Parathyroid adenoma (tissue), 2 donors: ENCODE measurements around the gene ZNF750.

Experiments
- H2AFZ ChIP-seq: fragments of 300-600 bp; sonication (generic); one replicate; pipeline ENCODE4 v1.7.0; 2017; ENCODE audit warnings: antibody characterized with exemption, mild to moderate bottlenecking
- H3K27ac ChIP-seq: fragments of 300-600 bp; sonication (generic); one replicate; pipeline ENCODE4 v1.7.0; 2017
- H3K27me3 ChIP-seq: fragments of 300-600 bp; sonication (generic); one replicate; pipeline ENCODE4 v1.7.0; 2017; ENCODE audit warnings: low read length; ENCODE audit not compliant: control insufficient read depth, insufficient read depth
- H3K36me3 ChIP-seq: fragments of 300-600 bp; sonication (generic); one replicate; pipeline ENCODE4 v1.7.0; 2017; ENCODE audit warnings: low read length; ENCODE audit not compliant: control insufficient read depth, insufficient read depth
- H3K4me1 ChIP-seq: fragments of 300-600 bp; sonication (generic); one replicate; pipeline ENCODE4 v1.7.0; 2017; ENCODE audit warnings: control low read depth
- H3K4me2 ChIP-seq: fragments of 300-600 bp; sonication (generic); one replicate; pipeline ENCODE4 v1.7.0; 2017; ENCODE audit warnings: low read length
- H3K4me3 ChIP-seq: fragments of 300-600 bp; sonication (generic); one replicate; pipeline ENCODE4 v1.7.0; 2017; ENCODE audit warnings: low read depth, low read length
- H3K79me2 ChIP-seq: fragments of 300-600 bp; sonication (generic); one replicate; pipeline ENCODE4 v1.7.0; 2017; ENCODE audit warnings: control low read depth
- H3K9ac ChIP-seq: fragments of 300-600 bp; sonication (generic); one replicate; pipeline ENCODE4 v1.7.0; 2017; ENCODE audit warnings: mild to moderate bottlenecking
- H3K9me3 ChIP-seq: fragments of 300-600 bp; sonication (generic); one replicate; pipeline ENCODE4 v1.7.0; 2017; ENCODE audit warnings: low read length; ENCODE audit not compliant: control insufficient read depth
- TF ChIP-seq, protein P1 (sequence below): fragments of 300-600 bp; sonication (generic); IDR thresholded peaks from one replicate; pipeline ENCODE4 v1.7.0; 2017; ENCODE audit warnings: antibody characterized with exemption, mild to moderate bottlenecking
- donor health status: primary hyperparathyroidism.

ZNF750 gene

DNA sequence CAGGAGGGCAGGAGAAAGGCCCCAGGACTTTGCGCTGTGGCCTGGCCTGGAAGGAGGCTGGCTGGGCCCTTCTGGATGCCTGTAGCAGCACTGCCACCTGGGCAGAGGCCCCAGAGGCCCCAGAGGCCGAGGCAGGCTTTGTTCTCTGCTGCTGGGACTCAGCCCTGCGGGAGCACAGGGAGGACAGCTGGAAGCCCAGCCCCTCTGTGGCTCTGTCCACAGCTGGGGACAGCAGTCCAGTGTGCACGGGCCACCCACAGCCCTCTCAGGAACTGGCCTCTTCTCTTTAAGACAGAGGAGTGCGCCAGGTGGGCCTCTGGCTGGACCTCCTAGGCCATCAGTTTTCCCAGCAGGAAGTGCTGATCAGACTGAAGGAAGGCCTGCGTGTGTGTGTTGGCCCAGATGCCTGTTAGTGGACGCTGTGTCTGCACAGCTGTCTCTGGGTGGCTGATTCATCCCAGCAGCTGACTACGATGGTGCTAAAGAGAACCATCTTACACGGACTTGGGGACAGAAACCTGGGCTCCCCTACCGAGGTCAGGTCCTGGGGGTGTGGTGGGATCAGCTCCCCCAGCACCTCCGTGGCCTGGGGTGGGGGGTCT is 26.9 kb upstream of the ZNF750 start:
- Histone ChIP-seq H3K4me1 (peaks cover 4% of the 10 kb centered on the region), H3K9me3 (no peaks in the 10 kb centered on the region), H3K27ac (no peak overlapping the region), H3K36me3 (no peaks in the 10 kb centered on the region), H3K27me3 (no peaks in the 10 kb centered on the region), H3K9ac (no peak overlapping the region), H2AFZ (no peak overlapping the region), H3K4me2 (no peak overlapping the region), H3K4me3 (no peak overlapping the region), H3K79me2 (peaks cover 29% of the 10 kb centered on the region)
- TF ChIP-seq, protein P1, sequence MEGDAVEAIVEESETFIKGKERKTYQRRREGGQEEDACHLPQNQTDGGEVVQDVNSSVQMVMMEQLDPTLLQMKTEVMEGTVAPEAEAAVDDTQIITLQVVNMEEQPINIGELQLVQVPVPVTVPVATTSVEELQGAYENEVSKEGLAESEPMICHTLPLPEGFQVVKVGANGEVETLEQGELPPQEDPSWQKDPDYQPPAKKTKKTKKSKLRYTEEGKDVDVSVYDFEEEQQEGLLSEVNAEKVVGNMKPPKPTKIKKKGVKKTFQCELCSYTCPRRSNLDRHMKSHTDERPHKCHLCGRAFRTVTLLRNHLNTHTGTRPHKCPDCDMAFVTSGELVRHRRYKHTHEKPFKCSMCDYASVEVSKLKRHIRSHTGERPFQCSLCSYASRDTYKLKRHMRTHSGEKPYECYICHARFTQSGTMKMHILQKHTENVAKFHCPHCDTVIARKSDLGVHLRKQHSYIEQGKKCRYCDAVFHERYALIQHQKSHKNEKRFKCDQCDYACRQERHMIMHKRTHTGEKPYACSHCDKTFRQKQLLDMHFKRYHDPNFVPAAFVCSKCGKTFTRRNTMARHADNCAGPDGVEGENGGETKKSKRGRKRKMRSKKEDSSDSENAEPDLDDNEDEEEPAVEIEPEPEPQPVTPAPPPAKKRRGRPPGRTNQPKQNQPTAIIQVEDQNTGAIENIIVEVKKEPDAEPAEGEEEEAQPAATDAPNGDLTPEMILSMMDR = no peak

DNA sequence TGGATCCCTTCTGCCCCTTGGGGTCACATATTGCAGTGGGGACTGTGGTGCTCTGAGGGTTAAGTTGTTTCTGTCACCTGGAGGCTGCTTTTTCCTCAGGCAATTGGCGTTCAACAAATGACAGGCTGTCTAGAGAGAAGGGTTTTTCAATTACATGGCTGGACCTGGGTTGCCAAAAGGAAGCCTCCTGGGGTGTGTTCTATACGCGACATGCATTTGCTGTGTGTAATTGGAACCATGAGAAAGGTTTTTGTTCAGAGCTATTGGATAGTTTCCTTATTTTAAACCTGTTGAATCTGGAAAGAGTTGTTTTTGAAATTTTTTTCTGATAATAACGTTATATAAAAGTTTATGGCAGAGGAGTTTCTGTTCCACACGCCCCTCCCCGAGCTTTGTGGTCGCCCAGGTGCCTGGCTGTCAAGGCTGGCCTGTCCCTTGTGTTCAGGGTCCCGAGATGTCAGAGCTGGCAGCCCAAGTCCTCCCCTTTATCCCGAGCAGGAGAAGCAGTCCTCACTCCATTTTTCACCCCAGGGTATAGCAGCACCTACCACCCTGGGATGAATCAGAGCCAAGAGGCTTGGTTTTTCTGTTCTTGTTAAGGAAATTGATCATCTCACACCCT is 26.1 kb upstream of the ZNF750 start:
- TF ChIP-seq, protein P1 = no peak
- H3K79me2 ChIP-seq = peaks cover 31% of the 10 kb centered on the region
- no peak overlapping the region for H2AFZ ChIP-seq
- no peak overlapping the region for H3K27ac ChIP-seq
- H3K4me2 ChIP-seq = no peak overlapping the region
- H3K9me3 ChIP-seq = no peaks in the 10 kb centered on the region
- peaks cover 4% of the 10 kb centered on the region for H3K4me1 ChIP-seq
- no peak overlapping the region for H3K4me3 ChIP-seq
- H3K9ac ChIP-seq = no peak overlapping the region
- H3K36me3 ChIP-seq = no peaks in the 10 kb centered on the region
- H3K27me3 ChIP-seq = no peaks in the 10 kb centered on the region

DNA sequence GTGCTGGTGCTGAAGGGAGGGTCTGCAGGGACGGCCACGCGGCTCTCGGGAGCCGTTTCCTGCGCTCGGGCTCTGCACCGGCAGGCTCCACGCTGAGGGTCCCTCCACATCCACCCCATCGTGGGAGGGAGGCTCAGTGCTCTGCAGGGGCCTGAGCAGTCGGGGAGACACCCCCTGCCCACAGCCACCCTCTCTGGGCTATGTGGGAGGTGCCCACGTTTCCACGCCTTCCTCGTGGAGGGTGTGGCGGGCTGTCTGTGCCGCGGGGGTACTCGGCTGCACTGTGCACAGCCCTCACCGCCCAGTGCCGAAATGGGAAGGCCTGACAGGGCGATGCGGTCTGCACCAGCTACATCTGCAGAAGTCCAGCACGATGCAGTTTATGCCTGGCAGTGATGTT is 25.5 kb upstream of the ZNF750 start:
- Histone ChIP-seq H3K9ac (no peak overlapping the region), H3K4me3 (no peak overlapping the region), H3K4me1 (peaks cover 9% of the 10 kb centered on the region), H3K9me3 (no peaks in the 10 kb centered on the region), H3K27ac (no peak overlapping the region), H3K36me3 (no peaks in the 10 kb centered on the region), H3K79me2 (peaks cover 34% of the 10 kb centered on the region), H2AFZ (no peak overlapping the region), H3K27me3 (no peaks in the 10 kb centered on the region), H3K4me2 (no peak overlapping the region)
- TF ChIP-seq, protein P1 = no peak

DNA sequence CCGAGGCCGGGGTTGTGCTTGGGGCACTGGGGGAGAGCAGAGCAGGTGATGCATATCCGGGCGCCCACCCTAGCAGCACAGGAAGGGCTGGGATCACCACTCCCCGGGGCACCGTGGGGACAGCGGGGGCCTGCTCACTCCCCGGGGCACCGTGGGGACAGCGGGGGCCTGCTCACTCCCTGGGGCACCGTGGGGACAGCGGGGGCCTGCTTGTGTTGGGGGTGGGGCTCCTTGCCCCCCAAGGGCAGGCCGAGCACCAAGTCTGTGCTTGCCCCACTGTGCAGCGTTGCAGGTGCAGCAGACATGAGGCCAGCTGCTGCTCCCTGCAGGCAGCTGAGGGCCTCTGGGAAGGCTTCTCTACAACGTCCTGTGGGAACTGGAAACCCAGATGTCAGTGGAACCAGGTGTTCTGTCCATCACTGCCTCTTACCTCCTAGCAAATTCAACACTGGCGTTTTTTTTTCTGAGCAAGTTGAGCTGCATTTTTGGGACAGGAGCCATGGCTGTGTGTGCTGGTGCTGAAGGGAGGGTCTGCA is 25.0 kb upstream of the ZNF750 start:
- H3K4me3 ChIP-seq = no peak overlapping the region
- no peak overlapping the region for H2AFZ ChIP-seq
- peaks cover 14% of the 10 kb centered on the region for H3K4me1 ChIP-seq
- peaks cover 34% of the 10 kb centered on the region for H3K79me2 ChIP-seq
- no peak overlapping the region for H3K4me2 ChIP-seq
- H3K27ac ChIP-seq = no peak overlapping the region
- no peaks in the 10 kb centered on the region for H3K27me3 ChIP-seq
- no peaks in the 10 kb centered on the region for H3K9me3 ChIP-seq
- no peaks in the 10 kb centered on the region for H3K36me3 ChIP-seq
- TF ChIP-seq, protein P1 = no peak
- no peak overlapping the region for H3K9ac ChIP-seq
